CD14-positive monocyte (primary cell): ENCODE data around the gene IL6R. TPM values are rescaled to one million over a fixed set of nuclear protein-coding genes. Genes with fewer than 3 reads are reported as not detected.

ENCODE experiments used
- DNase-seq, 3 donors: peaks; one replicate each; pipeline ENCODE4 v3.0.0-alpha.2; 2011 to 2022
- H2AFZ ChIP-seq: 2 replicates; pipeline ENCODE4 v1.6.0; 2012; ENCODE audit warnings: mild to moderate bottlenecking, low read depth, low read length, inconsistent platforms; ENCODE audit not compliant: insufficient read depth, poor library complexity, severe bottlenecking
- H3K27ac ChIP-seq, 2 donors: 1 replicate in 1 of 2; 2 replicates in 1 of 2; pipeline ENCODE4 v1.5.1; 2012 to 2013; ENCODE audit warnings: low read length in 2 of 2, control low read depth in 1 of 2, inconsistent platforms in 1 of 2, low read depth in 1 of 2, mild to moderate bottlenecking in 1 of 2
- H3K27me3 ChIP-seq, 2 donors: one replicate each; pipeline versions ENCODE4 v1.6.0 to v1.6.1; 2011 to 2013; ENCODE audit warnings: low read length in 2 of 2; ENCODE audit not compliant: control insufficient read depth in 2 of 2, insufficient read depth in 2 of 2
- H3K36me3 ChIP-seq, 2 donors: replicated peaks in 1 of 2; 1 replicate in 1 of 2; 2 replicates in 1 of 2; pipeline versions ENCODE4 v1.5.1 to v1.6.1; 2012 to 2013; ENCODE audit warnings: low read length in 2 of 2, control low read depth in 1 of 2, inconsistent platforms in 1 of 2, mild to moderate bottlenecking in 1 of 2; ENCODE audit not compliant: insufficient read depth in 2 of 2, control insufficient read depth in 1 of 2
- H3K4me1 ChIP-seq, 2 donors: 1 replicate in 1 of 2; 2 replicates in 1 of 2; pipeline versions ENCODE4 v1.5.1 to v1.6.1; 2012 to 2013; ENCODE audit warnings: low read length in 2 of 2, control low read depth in 1 of 2, inconsistent platforms in 1 of 2, mild to moderate bottlenecking in 1 of 2, moderate library complexity in 1 of 2; ENCODE audit not compliant: insufficient read depth in 2 of 2, control insufficient read depth in 1 of 2
- H3K4me2 ChIP-seq: replicated peaks from 2 replicates; pipeline ENCODE3; 2012; ENCODE audit warnings: low read length, moderate library complexity, mild to moderate bottlenecking; ENCODE audit not compliant: poor library complexity, severe bottlenecking; ENCODE audit errors: extremely low read depth
- H3K4me3 ChIP-seq, 3 experiments: fragments of 200-600 bp in 1 of 3; sonication (generic) in 1 of 3; replicated peaks in 1 of 3; 1 replicate in 2 of 3; 2 replicates in 1 of 3; pipeline ENCODE4 v1.5.1; 2011 to 2013; ENCODE audit warnings: low read length in 3 of 3, mild to moderate bottlenecking in 3 of 3, control low read depth in 2 of 3, low read depth in 2 of 3, inconsistent platforms in 1 of 3, moderate library complexity in 1 of 3
- H3K79me2 ChIP-seq: 2 replicates; pipeline ENCODE4 v1.6.0; 2012; ENCODE audit warnings: mild to moderate bottlenecking, control low read depth, inconsistent platforms, low read length, moderate library complexity; ENCODE audit not compliant: insufficient read depth
- H3K9ac ChIP-seq: 2 replicates; pipeline ENCODE4 v1.6.0; 2017; ENCODE audit warnings: low read length, mild to moderate bottlenecking; ENCODE audit not compliant: insufficient read depth, poor library complexity, severe bottlenecking
- H3K9me3 ChIP-seq, 2 donors: replicated peaks in 1 of 2; 1 replicate in 1 of 2; 2 replicates in 1 of 2; pipeline versions ENCODE4 v1.5.1 to v1.6.1; 2012 to 2013; ENCODE audit warnings: low read length in 2 of 2, control low read depth in 1 of 2; ENCODE audit not compliant: control insufficient read depth in 1 of 2, insufficient read depth in 1 of 2
- H4K20me1 ChIP-seq: 2 replicates; pipeline ENCODE4 v1.6.0; 2012; ENCODE audit warnings: mild to moderate bottlenecking, low read length, control low read depth, moderate library complexity; ENCODE audit not compliant: insufficient read depth
- H3K27ac Mint-ChIP-seq, 7 donors: one replicate each; pipeline ENCODE4 v1.8.0; 2020; ENCODE audit warnings: mild to moderate bottlenecking in 7 of 7, mixed read lengths in 7 of 7, moderate library complexity in 6 of 7, inconsistent platforms in 2 of 7
- H3K27me3 Mint-ChIP-seq, 3 donors: one replicate each; pipeline ENCODE4 v1.8.0; 2021 to 2022; ENCODE audit warnings: low read depth in 3 of 3, mild to moderate bottlenecking in 3 of 3, mixed read lengths in 3 of 3, moderate library complexity in 3 of 3, inconsistent platforms in 1 of 3
- H3K36me3 Mint-ChIP-seq, 2 donors: one replicate each; pipeline ENCODE4 v1.8.0; 2020; ENCODE audit warnings: mixed read lengths in 2 of 2, inconsistent platforms in 1 of 2, mild to moderate bottlenecking in 1 of 2
- H3K4me1 Mint-ChIP-seq: one replicate; pipeline ENCODE4 v1.8.0; 2020; ENCODE audit warnings: mild to moderate bottlenecking, mixed read lengths
- H3K4me3 Mint-ChIP-seq, 2 donors: one replicate each; pipeline ENCODE4 v1.8.0; 2020; ENCODE audit warnings: mild to moderate bottlenecking in 2 of 2, mixed read lengths in 2 of 2, moderate library complexity in 1 of 2
- H3K9me3 Mint-ChIP-seq, 7 donors: one replicate each; pipeline ENCODE4 v1.8.0; 2020 to 2022; ENCODE audit warnings: mixed read lengths in 7 of 7, mild to moderate bottlenecking in 6 of 7, moderate library complexity in 6 of 7, inconsistent platforms in 2 of 7
- WGBS: methylation state at CpG from one replicate; pipeline ENCODE4 v1.1.5; 2013; ENCODE audit warnings: missing lambda C conversion rate; ENCODE audit not compliant: insufficient coverage; 5-methylcytosine and 5-hydroxymethylcytosine counted together
- intact Hi-C, 2 donors: fragments of 100-400 bp; cut with micrococcal nuclease; formaldehyde crosslinking; loops; one replicate each; pipeline versions ENCODE4 v1.15.0 to v1.15.1; 2023
- polyA plus RNA-seq, 3 donors: library from polyadenylated mRNA; depleted of rRNA in 1 of 3; unstranded in 2 of 3; stranded (reverse) in 1 of 3; fragments of 300-500 nt in 2 of 3; fragments of >200 nt in 1 of 3; fragmentation: Illumina TruSeq in 2 of 3; gene quantifications; 1 replicate in 2 of 3; 2 replicates in 1 of 3; pipeline ENCODE4 v1.2.3, GENCODE V29; 2012 to 2021
- TF ChIP-seq, protein P1 (sequence below): fragments of 200-600 bp; IDR thresholded peaks from one replicate; pipeline ENCODE4 v1.8.0; 2022; ENCODE audit warnings: antibody characterized with exemption, mild to moderate bottlenecking

Gene IL6R
- polyA plus RNA-seq, 3 donors: 56.4 to 81.7 (median 62.1) TPM

DNA sequence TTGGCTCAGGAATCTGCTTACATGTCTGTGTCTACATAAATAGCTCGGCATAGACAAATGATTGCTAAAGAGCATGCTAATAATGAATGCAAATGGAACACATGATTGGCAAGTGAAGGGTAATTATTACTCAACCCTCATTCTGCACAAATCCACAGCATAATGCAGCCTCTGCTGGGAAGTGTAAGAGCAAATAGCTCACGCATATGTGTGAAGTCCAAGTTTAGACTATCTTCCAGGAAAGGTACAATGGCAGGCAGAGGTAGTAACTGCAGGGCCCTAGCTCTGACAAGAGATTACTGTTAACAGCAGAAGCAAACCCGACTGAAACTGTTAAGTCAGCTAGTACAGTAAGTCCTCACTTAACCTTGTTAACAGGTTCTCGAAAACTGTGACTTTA lies 7.0 kb upstream of the IL6R start:
- peaks cover 41% of the 10 kb centered on the region for H3K4me1 Mint-ChIP-seq
- DNase-seq: peak in 1 of 3 donors; percentile 44
- no peaks in the 10 kb centered on the region for H3K27me3 Mint-ChIP-seq
- 0% methylated on average over 1 of the region's 4 CpGs for WGBS
- TF ChIP-seq, protein P1, sequence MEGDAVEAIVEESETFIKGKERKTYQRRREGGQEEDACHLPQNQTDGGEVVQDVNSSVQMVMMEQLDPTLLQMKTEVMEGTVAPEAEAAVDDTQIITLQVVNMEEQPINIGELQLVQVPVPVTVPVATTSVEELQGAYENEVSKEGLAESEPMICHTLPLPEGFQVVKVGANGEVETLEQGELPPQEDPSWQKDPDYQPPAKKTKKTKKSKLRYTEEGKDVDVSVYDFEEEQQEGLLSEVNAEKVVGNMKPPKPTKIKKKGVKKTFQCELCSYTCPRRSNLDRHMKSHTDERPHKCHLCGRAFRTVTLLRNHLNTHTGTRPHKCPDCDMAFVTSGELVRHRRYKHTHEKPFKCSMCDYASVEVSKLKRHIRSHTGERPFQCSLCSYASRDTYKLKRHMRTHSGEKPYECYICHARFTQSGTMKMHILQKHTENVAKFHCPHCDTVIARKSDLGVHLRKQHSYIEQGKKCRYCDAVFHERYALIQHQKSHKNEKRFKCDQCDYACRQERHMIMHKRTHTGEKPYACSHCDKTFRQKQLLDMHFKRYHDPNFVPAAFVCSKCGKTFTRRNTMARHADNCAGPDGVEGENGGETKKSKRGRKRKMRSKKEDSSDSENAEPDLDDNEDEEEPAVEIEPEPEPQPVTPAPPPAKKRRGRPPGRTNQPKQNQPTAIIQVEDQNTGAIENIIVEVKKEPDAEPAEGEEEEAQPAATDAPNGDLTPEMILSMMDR: no peak
- Histone ChIP-seq H3K27ac (peak overlapping the region in 1 of 2 donors; percentile 17), H3K36me3 (no peaks in the 10 kb centered on the region), H2AFZ (no peak overlapping the region), H3K4me2 (peak overlapping the region; percentile 12), H3K79me2 (peaks cover 6% of the 10 kb centered on the region), H3K9me3 (no peaks in the 10 kb centered on the region), H3K4me3 (no peak overlapping the region), H3K27me3 (no peaks in the 10 kb centered on the region), H4K20me1 (no peaks in the 10 kb centered on the region), H3K9ac (no peak overlapping the region), H3K4me1 (peaks cover 51 to 52% of the 10 kb centered on the region in 2 donors)
- H3K9me3 Mint-ChIP-seq: peaks cover 0 to 4% (median 0%) of the 10 kb centered on the region in 7 donors
- intact Hi-C loops: loop anchor here in 1 of 2 donors (10.0 kb wide), 1 partner anchor 53 kb away; no protein-coding TSS in a partner anchor
- H3K36me3 Mint-ChIP-seq: no peaks in the 10 kb centered on the region
- no peak overlapping the region for H3K4me3 Mint-ChIP-seq
- H3K27ac Mint-ChIP-seq: peak overlapping the region in 1 of 7 donors; percentile 20

DNA sequence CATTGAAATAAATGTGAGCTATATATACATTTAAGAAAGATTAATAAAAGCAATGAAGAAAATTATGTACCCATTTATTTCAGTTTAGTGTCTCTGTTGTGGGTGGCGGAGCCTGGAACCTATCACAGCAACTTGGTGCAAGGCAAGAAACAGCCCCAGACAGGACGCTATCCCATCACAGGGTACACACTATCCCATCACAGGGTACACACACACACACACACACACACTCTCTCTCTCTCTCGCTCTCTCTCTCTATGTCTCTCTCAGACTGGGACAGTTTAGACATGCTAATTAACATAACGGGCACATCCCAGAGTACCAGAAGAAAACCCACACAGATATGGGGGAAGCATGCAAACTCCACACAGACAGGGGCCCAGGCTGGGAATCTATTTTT lies 6.5 kb upstream of the IL6R start:
- Histone ChIP-seq H3K9me3 (no peaks in the 10 kb centered on the region), H3K79me2 (peaks cover 6% of the 10 kb centered on the region), H4K20me1 (no peaks in the 10 kb centered on the region), H3K4me1 (peaks cover 56 to 57% of the 10 kb centered on the region in 2 donors), H3K9ac (no peak overlapping the region), H3K27me3 (no peaks in the 10 kb centered on the region), H3K27ac (no peak overlapping the region), H3K4me3 (no peak overlapping the region), H3K36me3 (no peaks in the 10 kb centered on the region), H2AFZ (no peak overlapping the region), H3K4me2 (no peak overlapping the region)
- 100% methylated on average over 1 of the region's 4 CpGs for WGBS
- Mint-ChIP-seq H3K4me3 (no peak overlapping the region), H3K9me3 (peaks cover 0 to 4% (median 0%) of the 10 kb centered on the region in 7 donors), H3K36me3 (no peaks in the 10 kb centered on the region), H3K4me1 (peaks cover 46% of the 10 kb centered on the region), H3K27ac (peak overlapping the region in 3 of 7 donors; percentile 52 to 75 (median 74)), H3K27me3 (no peaks in the 10 kb centered on the region)
- intact Hi-C loops: loop anchor here in 1 of 2 donors (10.0 kb wide), 1 partner anchor 54 kb away; no protein-coding TSS in a partner anchor
- no peak for DNase-seq
- TF ChIP-seq, protein P1: no peak
